H1 (cell line): ENCODE measurements around the gene INPP5K. TPM values are rescaled to one million over a fixed set of nuclear protein-coding genes. Genes with fewer than 3 reads are reported as not detected.

Experiments used
- EP300 ChIP-seq, 2 experiments: IDR thresholded peaks; 1 replicate in 1 of 2; 2 replicates in 1 of 2; pipeline ENCODE4 v1.6.1; 2011 to 2012; ENCODE audit warnings: low read depth in 2 of 2, low read length in 2 of 2, mild to moderate bottlenecking in 2 of 2, borderline replicate concordance in 1 of 2, inconsistent platforms in 1 of 2, moderate library complexity in 1 of 2
- polyA plus RNA-seq, 7 experiments: library from polyadenylated mRNA; depleted of rRNA in 3 of 7; stranded (reverse) in 5 of 7; unstranded in 2 of 7; fragments of >200 nt in 5 of 7; fragments of 200-250 nt in 2 of 7; gene quantifications; 1 replicate in 5 of 7; 2 replicates in 1 of 7; 4 replicates in 1 of 7; pipeline versions ENCODE4 v1.2.1 to v1.2.3, GENCODE V29; 2011 to 2013; ENCODE audit warnings: missing spikeins in 2 of 7, mixed read lengths in 2 of 7
- total RNA-seq: library from RNA; stranded (reverse); fragmentation: NEBNext Ultra II Directional; extraction: Animal tissue kit (Norgen Biotek cat#: 25700); gene quantifications from 2 replicates; pipeline ENCODE4 v1.2.1, GENCODE V29; 2021
- TF ChIP-seq, protein P1 (sequence below): fragments of 300-600 bp; sonication (generic); IDR thresholded peaks from 2 replicates; pipeline ENCODE4 v1.7.1; 2012; ENCODE audit warnings: low read length, moderate library complexity, mild to moderate bottlenecking, inconsistent platforms; ENCODE audit not compliant: insufficient replicate concordance

Gene INPP5K
- total and polyA plus RNA-seq, 2 of the 8 experiments (the other 6 are each of a cell fraction or from before 2014, with no cell fraction given): 21.0 to 24.1 TPM

DNA sequence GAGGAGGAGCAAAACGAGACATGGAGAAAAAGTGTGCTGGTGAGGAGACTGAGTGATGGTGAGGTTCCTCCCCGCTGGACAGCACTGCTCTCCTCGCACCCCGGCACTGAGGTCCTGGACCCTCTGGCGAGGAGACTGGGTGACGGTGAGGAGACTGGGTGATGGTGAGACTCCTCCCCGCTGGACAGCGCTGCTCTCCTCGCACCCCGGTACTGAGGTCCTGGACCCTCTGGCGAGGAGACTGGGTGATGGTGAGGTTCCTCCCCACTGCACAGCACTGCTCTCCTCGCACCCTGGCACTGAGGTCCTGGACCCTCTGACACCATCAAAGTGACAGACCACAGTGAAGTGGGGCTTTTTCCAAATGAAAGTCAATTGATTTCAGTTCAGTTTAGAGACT is 35.3 kb upstream of the INPP5K start (continued):
- TF ChIP-seq, protein P1, sequence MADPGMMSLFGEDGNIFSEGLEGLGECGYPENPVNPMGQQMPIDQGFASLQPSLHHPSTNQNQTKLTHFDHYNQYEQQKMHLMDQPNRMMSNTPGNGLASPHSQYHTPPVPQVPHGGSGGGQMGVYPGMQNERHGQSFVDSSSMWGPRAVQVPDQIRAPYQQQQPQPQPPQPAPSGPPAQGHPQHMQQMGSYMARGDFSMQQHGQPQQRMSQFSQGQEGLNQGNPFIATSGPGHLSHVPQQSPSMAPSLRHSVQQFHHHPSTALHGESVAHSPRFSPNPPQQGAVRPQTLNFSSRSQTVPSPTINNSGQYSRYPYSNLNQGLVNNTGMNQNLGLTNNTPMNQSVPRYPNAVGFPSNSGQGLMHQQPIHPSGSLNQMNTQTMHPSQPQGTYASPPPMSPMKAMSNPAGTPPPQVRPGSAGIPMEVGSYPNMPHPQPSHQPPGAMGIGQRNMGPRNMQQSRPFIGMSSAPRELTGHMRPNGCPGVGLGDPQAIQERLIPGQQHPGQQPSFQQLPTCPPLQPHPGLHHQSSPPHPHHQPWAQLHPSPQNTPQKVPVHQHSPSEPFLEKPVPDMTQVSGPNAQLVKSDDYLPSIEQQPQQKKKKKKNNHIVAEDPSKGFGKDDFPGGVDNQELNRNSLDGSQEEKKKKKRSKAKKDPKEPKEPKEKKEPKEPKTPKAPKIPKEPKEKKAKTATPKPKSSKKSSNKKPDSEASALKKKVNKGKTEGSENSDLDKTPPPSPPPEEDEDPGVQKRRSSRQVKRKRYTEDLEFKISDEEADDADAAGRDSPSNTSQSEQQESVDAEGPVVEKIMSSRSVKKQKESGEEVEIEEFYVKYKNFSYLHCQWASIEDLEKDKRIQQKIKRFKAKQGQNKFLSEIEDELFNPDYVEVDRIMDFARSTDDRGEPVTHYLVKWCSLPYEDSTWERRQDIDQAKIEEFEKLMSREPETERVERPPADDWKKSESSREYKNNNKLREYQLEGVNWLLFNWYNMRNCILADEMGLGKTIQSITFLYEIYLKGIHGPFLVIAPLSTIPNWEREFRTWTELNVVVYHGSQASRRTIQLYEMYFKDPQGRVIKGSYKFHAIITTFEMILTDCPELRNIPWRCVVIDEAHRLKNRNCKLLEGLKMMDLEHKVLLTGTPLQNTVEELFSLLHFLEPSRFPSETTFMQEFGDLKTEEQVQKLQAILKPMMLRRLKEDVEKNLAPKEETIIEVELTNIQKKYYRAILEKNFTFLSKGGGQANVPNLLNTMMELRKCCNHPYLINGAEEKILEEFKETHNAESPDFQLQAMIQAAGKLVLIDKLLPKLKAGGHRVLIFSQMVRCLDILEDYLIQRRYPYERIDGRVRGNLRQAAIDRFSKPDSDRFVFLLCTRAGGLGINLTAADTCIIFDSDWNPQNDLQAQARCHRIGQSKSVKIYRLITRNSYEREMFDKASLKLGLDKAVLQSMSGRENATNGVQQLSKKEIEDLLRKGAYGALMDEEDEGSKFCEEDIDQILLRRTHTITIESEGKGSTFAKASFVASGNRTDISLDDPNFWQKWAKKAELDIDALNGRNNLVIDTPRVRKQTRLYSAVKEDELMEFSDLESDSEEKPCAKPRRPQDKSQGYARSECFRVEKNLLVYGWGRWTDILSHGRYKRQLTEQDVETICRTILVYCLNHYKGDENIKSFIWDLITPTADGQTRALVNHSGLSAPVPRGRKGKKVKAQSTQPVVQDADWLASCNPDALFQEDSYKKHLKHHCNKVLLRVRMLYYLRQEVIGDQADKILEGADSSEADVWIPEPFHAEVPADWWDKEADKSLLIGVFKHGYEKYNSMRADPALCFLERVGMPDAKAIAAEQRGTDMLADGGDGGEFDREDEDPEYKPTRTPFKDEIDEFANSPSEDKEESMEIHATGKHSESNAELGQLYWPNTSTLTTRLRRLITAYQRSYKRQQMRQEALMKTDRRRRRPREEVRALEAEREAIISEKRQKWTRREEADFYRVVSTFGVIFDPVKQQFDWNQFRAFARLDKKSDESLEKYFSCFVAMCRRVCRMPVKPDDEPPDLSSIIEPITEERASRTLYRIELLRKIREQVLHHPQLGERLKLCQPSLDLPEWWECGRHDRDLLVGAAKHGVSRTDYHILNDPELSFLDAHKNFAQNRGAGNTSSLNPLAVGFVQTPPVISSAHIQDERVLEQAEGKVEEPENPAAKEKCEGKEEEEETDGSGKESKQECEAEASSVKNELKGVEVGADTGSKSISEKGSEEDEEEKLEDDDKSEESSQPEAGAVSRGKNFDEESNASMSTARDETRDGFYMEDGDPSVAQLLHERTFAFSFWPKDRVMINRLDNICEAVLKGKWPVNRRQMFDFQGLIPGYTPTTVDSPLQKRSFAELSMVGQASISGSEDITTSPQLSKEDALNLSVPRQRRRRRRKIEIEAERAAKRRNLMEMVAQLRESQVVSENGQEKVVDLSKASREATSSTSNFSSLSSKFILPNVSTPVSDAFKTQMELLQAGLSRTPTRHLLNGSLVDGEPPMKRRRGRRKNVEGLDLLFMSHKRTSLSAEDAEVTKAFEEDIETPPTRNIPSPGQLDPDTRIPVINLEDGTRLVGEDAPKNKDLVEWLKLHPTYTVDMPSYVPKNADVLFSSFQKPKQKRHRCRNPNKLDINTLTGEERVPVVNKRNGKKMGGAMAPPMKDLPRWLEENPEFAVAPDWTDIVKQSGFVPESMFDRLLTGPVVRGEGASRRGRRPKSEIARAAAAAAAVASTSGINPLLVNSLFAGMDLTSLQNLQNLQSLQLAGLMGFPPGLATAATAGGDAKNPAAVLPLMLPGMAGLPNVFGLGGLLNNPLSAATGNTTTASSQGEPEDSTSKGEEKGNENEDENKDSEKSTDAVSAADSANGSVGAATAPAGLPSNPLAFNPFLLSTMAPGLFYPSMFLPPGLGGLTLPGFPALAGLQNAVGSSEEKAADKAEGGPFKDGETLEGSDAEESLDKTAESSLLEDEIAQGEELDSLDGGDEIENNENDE: no peak
- TF ChIP-seq EP300 (IDR thresholded peaks at IDR 0.05; ENCODE audit: borderline replicate concordance in 1 of 2, low read depth in 2 of 2, low read length in 2 of 2): no peak
- TF ChIP-seq, all 59 proteins: peak for 0
